Measurements from ENCODE around the gene CYP27B1.

- TF ChIP-seq, protein P1, sequence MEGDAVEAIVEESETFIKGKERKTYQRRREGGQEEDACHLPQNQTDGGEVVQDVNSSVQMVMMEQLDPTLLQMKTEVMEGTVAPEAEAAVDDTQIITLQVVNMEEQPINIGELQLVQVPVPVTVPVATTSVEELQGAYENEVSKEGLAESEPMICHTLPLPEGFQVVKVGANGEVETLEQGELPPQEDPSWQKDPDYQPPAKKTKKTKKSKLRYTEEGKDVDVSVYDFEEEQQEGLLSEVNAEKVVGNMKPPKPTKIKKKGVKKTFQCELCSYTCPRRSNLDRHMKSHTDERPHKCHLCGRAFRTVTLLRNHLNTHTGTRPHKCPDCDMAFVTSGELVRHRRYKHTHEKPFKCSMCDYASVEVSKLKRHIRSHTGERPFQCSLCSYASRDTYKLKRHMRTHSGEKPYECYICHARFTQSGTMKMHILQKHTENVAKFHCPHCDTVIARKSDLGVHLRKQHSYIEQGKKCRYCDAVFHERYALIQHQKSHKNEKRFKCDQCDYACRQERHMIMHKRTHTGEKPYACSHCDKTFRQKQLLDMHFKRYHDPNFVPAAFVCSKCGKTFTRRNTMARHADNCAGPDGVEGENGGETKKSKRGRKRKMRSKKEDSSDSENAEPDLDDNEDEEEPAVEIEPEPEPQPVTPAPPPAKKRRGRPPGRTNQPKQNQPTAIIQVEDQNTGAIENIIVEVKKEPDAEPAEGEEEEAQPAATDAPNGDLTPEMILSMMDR (IDR thresholded peaks at IDR 0.05): no peak
- no peak for TF ChIP-seq POLR2A (IDR thresholded peaks at IDR 0.05)
These were observed 4.5 kb upstream of the CYP27B1 start for GRCh38 chr12:57771236-57771872.
